ENCODE measurements around the gene OR52I1. TPM values are rescaled to one million over a fixed set of nuclear protein-coding genes. Genes with fewer than 3 reads are reported as not detected.
A peak's percentile ranks its signal among the peaks of the same experiment; 100 is the strongest.

OR52I1 gene
- total RNA-seq, 2 experiments from 2014 or later, result not detected

- no TSS peak for BruUV-seq (replicated peaks)
- no peaks in the 10 kb centered on the region for H3K4me1 ChIP-seq (ENCODE audit: insufficient read depth, low read length, poor library complexity, severe bottlenecking)
- intact Hi-C loops (cut with micrococcal nuclease; ENCODE audit: unreplicated experiment), result no loop called here
- H3K79me2 ChIP-seq (ENCODE audit: insufficient read depth, low read depth, low read length), result no peaks in the 10 kb centered on the region
- TF ChIP-seq, protein P1, sequence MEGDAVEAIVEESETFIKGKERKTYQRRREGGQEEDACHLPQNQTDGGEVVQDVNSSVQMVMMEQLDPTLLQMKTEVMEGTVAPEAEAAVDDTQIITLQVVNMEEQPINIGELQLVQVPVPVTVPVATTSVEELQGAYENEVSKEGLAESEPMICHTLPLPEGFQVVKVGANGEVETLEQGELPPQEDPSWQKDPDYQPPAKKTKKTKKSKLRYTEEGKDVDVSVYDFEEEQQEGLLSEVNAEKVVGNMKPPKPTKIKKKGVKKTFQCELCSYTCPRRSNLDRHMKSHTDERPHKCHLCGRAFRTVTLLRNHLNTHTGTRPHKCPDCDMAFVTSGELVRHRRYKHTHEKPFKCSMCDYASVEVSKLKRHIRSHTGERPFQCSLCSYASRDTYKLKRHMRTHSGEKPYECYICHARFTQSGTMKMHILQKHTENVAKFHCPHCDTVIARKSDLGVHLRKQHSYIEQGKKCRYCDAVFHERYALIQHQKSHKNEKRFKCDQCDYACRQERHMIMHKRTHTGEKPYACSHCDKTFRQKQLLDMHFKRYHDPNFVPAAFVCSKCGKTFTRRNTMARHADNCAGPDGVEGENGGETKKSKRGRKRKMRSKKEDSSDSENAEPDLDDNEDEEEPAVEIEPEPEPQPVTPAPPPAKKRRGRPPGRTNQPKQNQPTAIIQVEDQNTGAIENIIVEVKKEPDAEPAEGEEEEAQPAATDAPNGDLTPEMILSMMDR (conservative IDR thresholded peaks at IDR 0.05; ENCODE audit: low read length), result peak; percentile 79
- no peak for TF ChIP-seq EZH2phosphoT487 (IDR thresholded peaks at IDR 0.05; ENCODE audit: borderline replicate concordance, low read depth, low read length)
- no peak within 1 kb of the TSS for H2AFZ ChIP-seq (ENCODE audit: low read length)
- H3K9me2 ChIP-seq (ENCODE audit: insufficient read depth, low read length), result no peaks in the 10 kb centered on the region
- no peak within 1 kb of the TSS for H3K4me3 ChIP-seq (ENCODE audit: low read depth, low read length, poor library complexity, severe bottlenecking)
- H3K27ac ChIP-seq (ENCODE audit: low read depth, low read length, poor library complexity, severe bottlenecking), result no peak within 1 kb of the TSS
- H3K36me3 ChIP-seq (ENCODE audit: insufficient read depth, low read length), result no peaks in the 10 kb centered on the region
- H3K4me2 ChIP-seq (ENCODE audit: low read length), result no peak within 1 kb of the TSS
- no peaks in the 10 kb centered on the region for H3K9me3 ChIP-seq (ENCODE audit: low read length)
- H4K20me1 ChIP-seq (ENCODE audit: insufficient read depth, low read length), result no peaks in the 10 kb centered on the region
- POLR2A ChIA-PET, result interaction anchor here (0.6 kb wide), 1 partner anchor 519 kb away, joined by 3 read pairs; no protein-coding TSS in a partner anchor
- CTCF ChIA-PET (ENCODE audit: unreplicated experiment), result interaction anchor here (0.9 to 1.6 kb wide), 2 partner anchors 10 to 36 kb away, joined by 3 to 8 read pairs; no protein-coding TSS in a partner anchor
- DNase-seq (ENCODE audit: low spot score), result peak; percentile 53
Measured at GRCh38 chr11:4636962-4637661, 43.3 kb downstream of the OR52I1 start, which contains the start of gene OR51D1. Gene OR51D1 (plus strand): TSS chr11:4637477. CDS start chr11:4639791, 2,314 bp downstream.

DNA sequence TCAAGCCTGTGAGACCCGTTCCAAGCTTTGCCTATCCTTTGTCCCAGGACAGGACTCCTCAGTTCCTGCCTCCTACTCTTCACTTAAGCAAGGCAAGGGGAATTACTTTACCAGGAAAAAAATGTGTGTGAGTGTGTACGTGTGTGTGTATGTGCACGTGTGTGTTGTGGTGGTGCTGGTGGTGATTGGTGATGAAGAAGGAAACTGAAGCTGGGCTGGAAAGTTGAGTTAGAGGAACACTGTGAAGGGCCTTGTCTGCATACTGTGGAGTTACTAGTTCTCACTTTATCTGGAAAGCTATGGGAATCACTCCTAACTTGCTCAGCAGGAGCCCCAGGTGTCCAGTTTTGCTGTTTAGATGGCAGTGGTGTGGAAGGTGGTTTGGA lies 43.8 kb downstream of the OR52I1 start:
- no peak for TF ChIP-seq EZH2phosphoT487 (IDR thresholded peaks at IDR 0.05; ENCODE audit: borderline replicate concordance, low read depth, low read length)
- TF ChIP-seq, protein P1 (conservative IDR thresholded peaks at IDR 0.05; ENCODE audit: low read length), result no peak
- BruUV-seq (replicated peaks), result no TSS peak
- intact Hi-C loops (cut with micrococcal nuclease; ENCODE audit: unreplicated experiment), result no loop called here
- Histone ChIP-seq H3K36me3 (ENCODE audit: insufficient read depth, low read length) (no peaks in the 10 kb centered on the region), H3K79me2 (ENCODE audit: insufficient read depth, low read depth, low read length) (no peaks in the 10 kb centered on the region), H3K9me3 (ENCODE audit: low read length) (no peaks in the 10 kb centered on the region), H3K4me2 (ENCODE audit: low read length) (no peak overlapping the region), H2AFZ (ENCODE audit: low read length) (no peak overlapping the region), H3K9me2 (ENCODE audit: insufficient read depth, low read length) (no peaks in the 10 kb centered on the region), H3K4me3 (ENCODE audit: low read depth, low read length, poor library complexity, severe bottlenecking) (no peak overlapping the region), H4K20me1 (ENCODE audit: insufficient read depth, low read length) (no peaks in the 10 kb centered on the region), H3K4me1 (ENCODE audit: insufficient read depth, low read length, poor library complexity, severe bottlenecking) (no peaks in the 10 kb centered on the region), H3K27ac (ENCODE audit: low read depth, low read length, poor library complexity, severe bottlenecking) (no peak overlapping the region)
- ChIA-PET CTCF (ENCODE audit: unreplicated experiment) (interaction anchor here (0.6 to 1.6 kb wide), 2 partner anchors 10 to 450 kb away, joined by 3 to 8 read pairs; no protein-coding TSS in a partner anchor), POLR2A (interaction anchor here (0.6 kb wide), 1 partner anchor 520 kb away, joined by 3 read pairs; no protein-coding TSS in a partner anchor)
- no peak for DNase-seq (ENCODE audit: low spot score)

DNA sequence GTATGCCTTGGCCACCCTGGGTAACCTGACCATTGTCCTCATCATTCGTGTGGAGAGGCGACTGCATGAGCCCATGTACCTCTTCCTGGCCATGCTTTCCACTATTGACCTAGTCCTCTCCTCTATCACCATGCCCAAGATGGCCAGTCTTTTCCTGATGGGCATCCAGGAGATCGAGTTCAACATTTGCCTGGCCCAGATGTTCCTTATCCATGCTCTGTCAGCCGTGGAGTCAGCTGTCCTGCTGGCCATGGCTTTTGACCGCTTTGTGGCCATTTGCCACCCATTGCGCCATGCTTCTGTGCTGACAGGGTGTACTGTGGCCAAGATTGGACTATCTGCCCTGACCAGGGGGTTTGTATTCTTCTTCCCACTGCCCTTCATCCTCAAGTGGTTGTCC lies 46.1 kb downstream of the OR52I1 start:
- Histone ChIP-seq H3K36me3 (ENCODE audit: insufficient read depth, low read length) (no peaks in the 10 kb centered on the region), H3K9me2 (ENCODE audit: insufficient read depth, low read length) (no peaks in the 10 kb centered on the region), H3K4me2 (ENCODE audit: low read length) (no peak overlapping the region), H2AFZ (ENCODE audit: low read length) (no peak overlapping the region), H3K79me2 (ENCODE audit: insufficient read depth, low read depth, low read length) (no peaks in the 10 kb centered on the region), H3K9me3 (ENCODE audit: low read length) (no peaks in the 10 kb centered on the region), H4K20me1 (ENCODE audit: insufficient read depth, low read length) (no peaks in the 10 kb centered on the region), H3K4me3 (ENCODE audit: low read depth, low read length, poor library complexity, severe bottlenecking) (no peak overlapping the region), H3K27ac (ENCODE audit: low read depth, low read length, poor library complexity, severe bottlenecking) (no peak overlapping the region), H3K4me1 (ENCODE audit: insufficient read depth, low read length, poor library complexity, severe bottlenecking) (no peaks in the 10 kb centered on the region)
- intact Hi-C loops (cut with micrococcal nuclease; ENCODE audit: unreplicated experiment), result no loop called here
- no TSS peak for BruUV-seq (replicated peaks)
- ChIA-PET POLR2A (no interaction called here), CTCF (ENCODE audit: unreplicated experiment) (no interaction called here)
- TF ChIP-seq EZH2phosphoT487 (IDR thresholded peaks at IDR 0.05; ENCODE audit: borderline replicate concordance, low read depth, low read length), result no peak
- TF ChIP-seq, protein P1 (conservative IDR thresholded peaks at IDR 0.05; ENCODE audit: low read length), result no peak
- DNase-seq (ENCODE audit: low spot score), result no peak

All from OCI-LY7 (cell line).